HG03039 (cell line): ENCODE data around the gene ASCC2.
"Not testable (repeated sequence)": the region's sequence is repeated elsewhere in the genome, so short reads cannot be mapped to it uniquely, and the experiment has no call there.

Source experiments
- ATAC-seq: cut with Tn5 transposase; IDR thresholded peaks from one replicate; pipeline ENCODE4 v1.9.1; 2021; ENCODE audit warnings: mild to moderate bottlenecking, moderate library complexity; ENCODE audit not compliant: unreplicated experiment

ASCC2 gene, protein sequence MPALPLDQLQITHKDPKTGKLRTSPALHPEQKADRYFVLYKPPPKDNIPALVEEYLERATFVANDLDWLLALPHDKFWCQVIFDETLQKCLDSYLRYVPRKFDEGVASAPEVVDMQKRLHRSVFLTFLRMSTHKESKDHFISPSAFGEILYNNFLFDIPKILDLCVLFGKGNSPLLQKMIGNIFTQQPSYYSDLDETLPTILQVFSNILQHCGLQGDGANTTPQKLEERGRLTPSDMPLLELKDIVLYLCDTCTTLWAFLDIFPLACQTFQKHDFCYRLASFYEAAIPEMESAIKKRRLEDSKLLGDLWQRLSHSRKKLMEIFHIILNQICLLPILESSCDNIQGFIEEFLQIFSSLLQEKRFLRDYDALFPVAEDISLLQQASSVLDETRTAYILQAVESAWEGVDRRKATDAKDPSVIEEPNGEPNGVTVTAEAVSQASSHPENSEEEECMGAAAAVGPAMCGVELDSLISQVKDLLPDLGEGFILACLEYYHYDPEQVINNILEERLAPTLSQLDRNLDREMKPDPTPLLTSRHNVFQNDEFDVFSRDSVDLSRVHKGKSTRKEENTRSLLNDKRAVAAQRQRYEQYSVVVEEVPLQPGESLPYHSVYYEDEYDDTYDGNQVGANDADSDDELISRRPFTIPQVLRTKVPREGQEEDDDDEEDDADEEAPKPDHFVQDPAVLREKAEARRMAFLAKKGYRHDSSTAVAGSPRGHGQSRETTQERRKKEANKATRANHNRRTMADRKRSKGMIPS

DNA sequence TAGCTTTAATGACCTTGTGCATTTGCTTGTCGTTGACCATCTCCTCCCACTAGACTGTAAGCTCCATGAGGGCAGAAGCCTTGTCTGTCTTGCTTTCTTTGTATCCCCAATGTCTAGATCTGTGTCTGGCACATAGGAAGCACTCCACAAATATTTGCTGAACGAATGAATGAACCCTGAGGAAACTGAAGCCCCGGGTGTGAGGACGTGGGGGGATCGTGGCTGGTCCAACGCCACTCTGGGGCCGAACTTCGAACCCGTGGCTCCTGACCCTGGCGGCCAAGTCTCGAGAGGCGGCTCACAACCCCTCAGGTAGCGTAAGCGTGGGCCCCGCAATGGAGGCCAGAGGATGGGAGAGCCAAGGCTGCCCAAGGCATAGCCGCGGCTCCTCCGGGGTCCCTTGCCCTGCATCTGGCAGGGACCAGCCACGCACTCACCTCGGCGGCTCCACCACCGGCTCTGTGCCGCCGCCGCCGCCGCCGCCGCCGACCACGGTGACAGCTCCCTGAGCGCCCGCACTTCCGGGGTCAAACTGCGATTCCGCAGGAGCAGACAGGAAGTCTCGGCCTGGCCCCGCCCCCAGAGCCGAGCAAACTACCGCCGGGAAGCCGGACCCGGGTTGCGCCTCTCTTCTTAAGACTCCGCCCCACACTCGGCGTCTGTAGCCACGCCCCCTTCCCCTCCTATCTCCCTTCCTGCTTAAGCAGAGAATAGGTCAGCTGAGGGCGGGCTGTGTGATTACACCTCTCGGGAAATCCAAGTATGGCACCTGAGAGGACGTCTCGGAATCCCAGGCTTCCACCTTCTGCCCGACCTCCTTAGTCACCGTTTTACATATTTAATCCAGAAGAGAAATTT, at the start of gene ASCC2:
TSS of gene ASCC2 (minus strand) at position 534 of the 858 bp plus-strand sequence. CDS start 5,949 bp downstream, outside the sequence.
- peak; percentile 95 for ATAC-seq

DNA sequence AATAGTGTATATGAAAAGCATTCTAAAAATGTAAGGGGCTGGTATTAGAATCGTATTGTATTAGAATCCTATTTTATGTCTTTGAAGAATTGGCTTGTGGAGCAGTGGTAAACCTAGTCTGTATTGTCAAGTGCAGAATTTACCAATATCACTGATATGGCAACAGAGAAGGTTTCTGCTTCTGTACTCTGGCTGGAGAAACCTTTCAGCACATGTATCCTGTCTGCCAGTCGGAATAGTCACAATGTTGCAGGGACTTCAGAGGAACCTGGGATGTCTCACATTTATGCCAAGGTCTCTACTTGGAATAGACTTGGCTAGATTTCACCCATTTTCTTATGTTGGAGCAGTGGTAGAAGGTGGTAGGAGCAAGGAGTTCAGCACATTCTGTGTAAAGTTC, 49.3 kb upstream of the ASCC2 start:
- ATAC-seq = no peak

DNA sequence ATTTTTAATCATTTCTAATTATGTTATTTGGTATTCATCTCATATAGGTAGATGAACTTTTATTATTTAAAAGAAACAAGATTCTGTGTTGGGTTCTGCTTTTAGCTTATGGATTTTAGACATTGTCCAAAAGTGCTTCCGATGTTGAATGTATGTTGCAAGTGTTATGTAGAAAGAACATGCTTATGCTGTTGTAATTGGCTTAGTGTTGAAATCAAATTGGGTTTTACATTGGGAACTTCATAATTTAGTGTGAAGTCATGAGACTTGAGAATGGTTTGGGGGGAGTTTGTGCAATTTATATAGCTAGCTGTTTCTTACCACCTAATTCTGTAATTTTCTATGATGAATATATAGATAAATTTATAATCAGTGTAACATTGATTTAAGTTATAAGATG, 48.5 kb upstream of the ASCC2 start:
- no peak for ATAC-seq

DNA sequence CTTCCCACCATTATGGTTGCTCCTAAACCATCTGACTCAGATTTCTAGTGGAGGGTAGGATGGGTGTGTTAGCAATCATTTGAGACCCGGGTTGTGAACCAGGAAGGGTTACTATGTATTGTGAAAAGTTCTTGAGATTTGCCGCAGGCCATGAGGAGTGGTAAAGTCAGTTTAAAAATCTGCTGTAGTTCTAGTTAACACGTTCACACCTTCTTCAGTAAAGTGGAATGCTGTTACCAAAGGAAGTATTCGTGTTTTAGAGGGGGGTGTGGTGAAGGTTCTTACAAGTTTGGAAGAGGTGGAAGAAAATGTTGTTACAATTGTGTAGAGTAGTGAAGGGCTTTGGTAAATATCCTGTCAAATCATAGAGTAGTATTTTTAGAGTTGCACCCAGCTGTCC, 47.5 kb upstream of the ASCC2 start:
- no peak for ATAC-seq

DNA sequence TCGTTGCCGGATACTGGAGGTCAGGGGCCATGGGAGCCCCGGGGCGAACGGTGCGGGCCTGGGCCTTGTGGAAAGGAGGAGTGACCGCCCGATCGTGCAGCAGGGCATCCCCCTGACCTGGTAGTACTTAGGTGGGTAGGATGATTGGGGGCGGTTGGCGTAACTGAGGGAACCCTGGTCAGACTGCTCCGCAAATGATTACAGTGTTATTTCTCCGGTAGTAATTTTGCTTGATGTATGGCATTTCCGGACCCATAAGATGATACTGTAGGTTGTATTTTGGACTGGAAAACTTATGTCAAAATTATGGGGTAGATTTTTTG, 45.7 kb upstream of the ASCC2 start:
- no peak for ATAC-seq

DNA sequence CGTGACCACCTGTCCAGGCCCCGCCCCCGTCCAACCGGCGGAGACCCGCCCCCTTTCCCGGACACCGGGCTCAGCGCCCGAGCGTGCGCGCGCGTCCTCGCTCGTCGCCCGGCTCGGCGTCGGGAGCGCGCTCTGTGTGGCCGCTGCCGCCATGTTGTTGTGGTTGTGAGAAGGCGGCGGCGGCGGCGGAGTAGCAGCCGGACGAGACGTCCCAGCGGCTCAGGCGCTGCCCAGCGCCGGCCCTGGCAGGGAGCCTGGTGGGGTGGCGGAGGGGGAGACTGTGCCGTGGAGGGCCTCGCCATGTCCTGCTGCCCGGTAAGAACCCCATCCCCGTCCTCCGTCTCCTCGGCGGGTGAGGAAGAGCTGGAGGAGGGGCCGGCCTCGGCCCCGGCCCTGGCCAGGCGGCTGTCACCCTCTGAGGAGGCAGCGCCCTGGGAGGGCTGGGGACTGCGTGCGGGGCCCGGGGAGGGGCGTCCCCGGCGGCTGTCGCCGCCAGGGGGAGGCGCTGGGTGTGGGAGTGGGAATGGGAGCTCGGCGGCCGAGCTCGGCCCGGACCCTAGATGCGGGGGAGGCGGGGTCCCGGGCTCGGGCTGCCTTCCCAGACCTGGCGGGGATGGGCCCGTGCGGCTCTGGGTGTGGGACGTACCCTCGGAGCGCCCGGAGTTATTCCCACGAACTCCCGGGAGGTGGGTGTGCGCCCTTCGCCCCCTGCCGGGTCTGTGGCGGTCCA, 45.1 kb upstream of the ASCC2 start, which contains the start of gene MTMR3:
TSS of gene MTMR3 (plus strand) at position 130 of the 730 bp plus-strand sequence. CDS start 87,886 bp downstream, outside the sequence.
- peak; percentile 70 for ATAC-seq

DNA sequence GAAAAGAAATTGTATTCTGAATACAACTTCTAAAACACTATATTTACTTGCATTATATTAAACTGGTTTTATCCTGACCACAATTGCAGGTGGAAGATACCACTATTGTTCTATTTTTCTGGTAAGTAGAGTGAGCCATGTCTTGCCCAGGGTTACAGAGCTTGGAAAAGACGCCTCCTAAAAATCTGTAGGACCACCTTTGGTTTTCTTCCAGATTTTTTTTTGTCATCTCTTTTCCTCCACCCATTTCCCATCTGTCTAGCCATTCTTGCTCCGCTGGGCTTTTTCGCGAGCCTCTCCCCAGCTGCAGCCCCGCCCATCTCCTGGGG, 44.6 kb upstream of the ASCC2 start:
- ATAC-seq = no peak

DNA sequence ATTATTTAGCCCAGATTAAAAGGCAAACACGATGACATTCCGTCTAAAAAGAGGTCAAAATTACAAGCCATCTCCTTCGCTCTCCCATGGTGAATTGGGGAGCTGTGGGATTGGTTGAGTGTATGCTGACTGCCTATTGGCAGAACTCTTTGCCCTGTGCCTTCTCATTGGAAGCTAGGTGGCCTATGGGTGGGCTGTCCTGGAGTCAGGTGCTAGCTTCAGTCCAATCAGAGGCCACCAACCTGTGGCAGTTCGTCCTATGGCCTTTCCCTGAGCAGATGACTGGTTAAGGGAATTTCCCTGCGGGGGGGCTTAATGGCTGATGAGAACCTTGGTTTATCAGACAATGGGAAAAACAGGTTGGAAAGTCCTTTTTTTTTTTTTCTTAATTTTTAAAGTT, 41.7 kb upstream of the ASCC2 start:
- ATAC-seq = no peak

DNA sequence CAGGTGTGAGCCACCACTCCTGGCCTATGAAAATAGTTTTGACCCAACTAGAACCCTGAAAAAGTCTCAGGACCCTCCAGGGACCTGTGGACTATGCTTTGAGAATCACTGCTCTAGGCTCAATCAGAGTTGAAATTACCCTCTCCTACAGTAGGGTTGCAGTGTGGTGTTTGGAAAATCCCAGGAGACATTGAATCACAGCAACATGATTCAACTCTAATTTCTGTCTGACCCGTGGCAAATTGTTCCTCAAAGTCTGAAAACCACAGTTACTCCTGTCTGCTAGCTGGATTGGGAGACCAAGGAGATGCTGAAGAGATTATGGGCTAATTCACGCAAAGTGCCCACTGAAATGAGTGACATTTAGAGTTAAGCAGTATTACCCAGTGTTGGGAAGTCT, 39.5 kb upstream of the ASCC2 start:
- no peak for ATAC-seq

DNA sequence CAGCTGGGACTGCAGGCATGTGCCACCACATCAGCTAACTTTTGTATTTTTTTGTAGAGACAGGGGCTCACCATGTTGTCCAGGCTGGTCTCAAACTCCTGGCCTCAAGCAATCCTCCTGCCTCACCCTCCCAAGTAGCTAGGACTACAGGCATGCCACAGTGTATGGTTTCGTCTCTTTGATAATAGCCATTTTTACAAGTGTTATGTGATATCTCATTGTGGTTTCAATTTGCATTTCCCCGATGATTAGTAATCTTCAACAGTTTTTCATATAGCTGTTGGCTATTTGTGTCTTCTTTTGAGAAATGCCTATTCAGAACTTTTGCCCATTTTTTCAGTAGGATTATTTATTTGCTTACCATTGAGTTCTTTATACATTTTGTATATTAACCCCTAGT, 35.9 kb upstream of the ASCC2 start:
- no peak for ATAC-seq

DNA sequence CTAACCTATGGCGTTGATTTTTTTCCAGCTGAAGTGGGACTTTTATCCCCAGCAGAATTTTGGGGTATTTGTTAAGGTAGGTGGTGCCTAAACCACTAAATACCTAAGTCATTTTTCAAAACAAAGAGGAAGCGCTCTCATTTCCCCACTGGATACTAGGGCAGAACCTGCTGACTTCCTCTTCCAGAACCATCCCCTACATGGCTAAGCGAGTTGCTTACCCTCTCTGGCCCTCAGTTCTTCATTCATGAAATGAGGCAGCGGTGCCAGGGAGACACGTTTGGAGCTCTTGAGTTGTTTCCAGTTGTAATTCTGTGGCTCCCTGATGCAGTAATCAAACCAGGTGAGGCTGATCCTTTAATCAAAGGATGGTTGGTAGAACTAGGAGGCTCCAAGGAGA, 34.9 kb upstream of the ASCC2 start:
- ATAC-seq = no peak

DNA sequence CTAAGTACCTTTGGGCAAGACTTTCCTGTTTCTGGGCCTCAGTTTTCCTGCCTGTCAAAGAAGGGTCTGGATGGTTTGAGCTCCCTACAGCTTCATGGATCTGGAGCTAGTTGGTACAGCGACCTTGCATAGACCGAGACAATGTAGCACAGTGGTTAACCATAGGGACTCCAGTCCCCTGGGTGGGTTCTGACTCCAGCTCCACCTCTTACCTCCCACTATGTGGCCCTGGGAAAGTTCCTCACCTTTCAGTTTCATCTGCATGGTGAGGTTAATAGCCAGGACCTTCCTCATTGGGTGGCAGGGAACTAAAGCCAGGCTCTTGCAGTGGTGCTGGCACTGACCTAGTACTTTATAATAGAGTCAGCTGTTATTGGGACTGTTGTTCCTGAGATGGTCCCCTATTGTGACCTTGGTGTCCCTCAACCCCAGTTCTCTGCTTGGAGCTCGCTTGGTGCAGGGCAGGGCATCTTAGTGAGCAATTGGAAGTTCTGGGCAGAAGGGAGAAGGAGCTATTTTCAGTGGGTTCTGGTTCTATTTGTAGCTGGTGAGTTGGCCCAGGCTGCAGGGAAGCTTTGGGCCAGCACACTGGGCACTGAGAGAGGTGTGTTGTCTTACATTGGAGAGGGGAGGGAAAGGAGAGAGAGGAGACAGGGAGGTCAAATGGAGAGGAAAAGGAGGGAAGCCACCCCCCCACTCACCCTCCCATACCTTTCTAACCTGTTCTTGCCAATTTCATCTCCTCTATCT, 34.2 kb upstream of the ASCC2 start:
- no peak for ATAC-seq

DNA sequence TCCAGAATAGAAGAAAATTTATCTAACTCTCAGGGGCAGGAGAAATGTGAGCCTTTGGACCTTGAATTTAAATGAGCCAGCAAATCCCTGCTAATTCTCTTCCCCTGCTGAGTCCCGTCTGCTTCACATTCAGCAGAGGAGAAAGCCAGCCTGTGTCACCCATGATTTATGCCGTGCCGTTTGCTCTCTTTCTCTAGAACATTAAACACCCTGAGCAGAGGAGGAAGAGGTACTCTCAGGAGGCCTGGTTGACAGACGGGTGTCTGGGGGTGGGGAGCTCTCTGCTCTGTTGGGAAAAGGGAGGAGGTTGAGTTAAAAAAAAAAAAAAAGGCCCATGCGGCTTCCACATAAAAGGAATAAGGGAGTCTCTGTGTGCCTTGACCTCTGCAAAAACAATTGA, 33.6 kb upstream of the ASCC2 start:
- no peak for ATAC-seq

DNA sequence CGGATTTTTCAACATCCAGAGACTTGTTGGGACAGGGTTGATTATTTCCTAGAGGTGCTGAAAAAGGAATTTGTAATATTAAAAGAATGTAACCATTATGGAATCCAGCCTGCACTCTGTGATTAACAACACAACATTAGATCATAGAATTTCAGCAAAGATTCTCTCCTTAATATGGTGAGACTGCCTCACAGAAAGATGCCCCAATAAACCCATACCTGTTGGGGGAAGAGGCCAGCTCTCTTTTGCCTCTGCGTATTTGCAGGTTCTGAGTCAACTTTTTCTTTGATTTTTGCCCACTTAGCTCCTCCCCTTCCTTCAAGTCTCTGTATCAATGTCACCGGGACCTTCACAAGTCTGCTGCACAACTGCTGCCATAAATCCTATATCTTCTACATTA, 32.5 kb upstream of the ASCC2 start:
- ATAC-seq = no peak

DNA sequence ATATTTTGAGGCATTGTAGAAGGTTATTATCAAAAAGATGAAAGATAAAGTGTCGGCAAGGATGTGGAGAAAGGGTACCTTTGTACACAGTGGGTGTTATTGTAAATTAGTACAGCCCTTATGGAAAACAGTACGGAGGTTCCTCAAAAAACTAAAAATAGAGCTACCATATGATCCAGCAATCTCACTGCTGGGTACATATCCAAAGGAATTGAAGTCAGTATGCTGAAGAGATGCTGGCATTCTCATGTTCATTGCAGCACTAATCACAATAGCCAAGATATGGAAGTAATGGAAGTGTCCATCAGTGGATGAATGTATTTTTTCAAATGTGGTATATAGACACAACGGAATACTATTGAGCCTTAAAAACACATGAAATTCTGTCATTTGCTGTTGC, 29.8 kb upstream of the ASCC2 start:
- ATAC-seq = no peak

DNA sequence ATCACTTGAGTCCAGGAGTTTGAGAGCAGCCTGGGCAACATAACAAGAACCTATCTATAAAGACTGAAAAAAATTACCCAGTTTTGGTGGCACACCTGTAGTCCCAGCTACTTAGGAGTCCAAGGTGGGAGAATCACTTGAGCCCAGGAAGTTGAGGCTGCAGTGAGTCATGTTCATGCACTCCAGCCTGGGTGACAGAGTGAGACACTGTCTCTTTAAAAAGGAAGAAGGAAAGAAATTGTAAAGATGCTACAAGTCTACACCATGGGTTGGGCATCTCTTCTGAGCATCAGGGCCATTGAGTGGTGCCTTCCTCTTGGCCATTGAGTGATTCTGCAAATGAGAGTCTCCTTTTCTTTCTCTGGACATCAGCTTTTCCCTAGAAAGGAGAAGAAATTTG, 29.2 kb upstream of the ASCC2 start:
- no peak for ATAC-seq

DNA sequence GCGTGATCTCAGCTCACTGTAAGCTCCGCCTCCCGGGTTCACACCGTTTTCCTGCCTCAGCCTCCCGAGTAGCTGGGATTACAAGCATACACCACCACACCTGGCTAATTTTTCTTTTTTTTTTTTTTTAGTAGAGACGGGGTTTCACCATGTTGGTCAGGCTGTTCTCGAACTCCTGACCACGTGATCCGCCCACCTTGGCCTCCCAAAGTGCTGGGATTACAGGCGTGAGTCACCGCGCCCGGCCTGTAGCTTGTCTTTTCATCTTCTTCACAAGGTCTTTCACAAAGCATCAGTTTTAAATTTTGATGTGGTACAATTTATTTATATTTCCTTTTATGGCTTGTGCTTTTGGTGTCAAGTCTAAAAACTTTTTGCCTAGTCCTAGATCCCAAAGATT, 27.5 kb upstream of the ASCC2 start:
- ATAC-seq = not testable (repeated sequence)

DNA sequence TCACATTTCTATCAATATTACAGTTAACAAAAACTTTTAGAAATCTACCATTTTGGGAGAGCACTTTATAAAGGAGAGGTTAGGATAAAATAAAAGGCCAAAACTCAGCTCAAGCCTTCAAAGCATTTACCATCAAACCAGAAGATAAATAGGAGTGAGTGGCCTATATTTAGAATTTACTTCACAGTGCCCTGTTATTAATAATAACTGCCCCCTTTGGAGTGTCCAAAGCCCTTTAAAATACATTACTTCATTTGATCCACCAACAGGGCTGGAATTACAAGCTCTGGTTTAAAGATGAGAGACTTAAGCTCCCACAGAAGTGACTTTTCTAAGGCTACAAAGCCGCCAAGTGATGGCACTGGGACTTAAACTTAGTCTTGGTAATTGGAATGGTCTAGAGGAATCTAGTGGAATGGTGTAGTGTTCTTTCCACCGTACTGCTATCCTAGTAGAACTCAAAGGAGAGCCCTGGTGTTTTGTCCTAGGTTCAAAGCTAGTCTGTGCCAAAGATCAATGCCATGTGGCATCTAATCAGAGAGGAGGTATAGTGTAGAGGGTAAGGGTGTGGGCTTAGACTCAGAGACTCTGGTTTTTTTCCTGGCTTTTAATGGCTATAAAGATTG, 23.7 kb upstream of the ASCC2 start:
- ATAC-seq = no peak

DNA sequence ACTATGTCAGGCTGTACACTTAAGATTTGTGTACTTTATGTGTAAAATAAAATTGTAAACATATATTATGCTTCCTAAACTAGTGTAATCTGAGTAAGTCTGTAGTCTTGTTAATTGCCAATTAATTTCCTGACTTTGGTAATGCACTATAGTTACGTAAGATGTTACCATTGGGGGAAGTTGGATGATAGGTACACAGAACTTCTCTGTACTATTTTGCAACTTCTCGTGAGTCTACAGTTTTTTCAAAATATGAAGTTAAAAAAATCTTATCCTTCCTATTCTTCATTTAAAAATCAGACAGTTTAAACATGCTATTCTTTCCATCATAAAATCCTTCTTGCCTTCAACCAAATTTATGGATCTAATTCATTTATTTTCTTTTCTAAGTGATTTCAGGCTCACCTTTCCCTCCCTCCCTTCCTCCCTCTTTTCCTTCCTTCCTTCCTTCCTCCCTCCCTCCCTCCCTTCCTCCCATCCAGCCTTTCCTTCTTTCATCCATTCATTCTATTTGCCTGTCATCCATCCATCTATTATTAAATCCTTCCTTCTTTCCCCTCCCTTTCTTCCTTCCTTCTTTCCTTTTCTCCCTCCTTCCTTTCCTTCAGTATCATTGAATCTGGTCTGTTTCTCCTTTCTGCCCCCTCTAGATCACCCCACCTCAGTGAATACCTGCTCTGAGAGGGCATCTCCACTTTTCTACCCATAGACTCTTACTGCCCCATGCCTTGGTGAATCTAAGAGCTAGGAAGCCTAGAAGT, 22.1 kb upstream of the ASCC2 start:
- ATAC-seq = no peak
